Uterus (tissue), 2 donors: Measurements from ENCODE around the gene LRRC8A.

Source experiments
- CTCF ChIP-seq, 4 experiments: fragments of 200-600 bp in 2 of 4; fragments of 450-650 bp in 2 of 4; sonication (generic) in 2 of 4; IDR thresholded peaks; one replicate each; pipeline ENCODE4 v1.5.1; 2016 to 2019; ENCODE audit warnings: antibody characterized with exemption in 4 of 4, mild to moderate bottlenecking in 2 of 4, moderate library complexity in 1 of 4
- POLR2A ChIP-seq, 2 donors: fragments of 450-650 bp; IDR thresholded peaks; one replicate each; pipeline ENCODE4 v1.6.1; 2016; ENCODE audit warnings: antibody characterized with exemption in 2 of 2, mild to moderate bottlenecking in 1 of 2, moderate library complexity in 1 of 2

- TF ChIP-seq CTCF (IDR thresholded peaks at IDR 0.05) (no peak), POLR2A (IDR thresholded peaks at IDR 0.05) (no peak)
Measured at GRCh38 chr9:128884164-128884563, 2.2 kb downstream of the LRRC8A start.
